IPS-NIHi7 (cell line): Measurements from ENCODE around the gene MTSS2.
"Not testable (repeated sequence)": the region's sequence is repeated elsewhere in the genome, so short reads cannot be mapped to it uniquely, and the experiment has no call there.

Experiments
- DNase-seq: peaks from one replicate; pipeline ENCODE4 v3.0.0; 2012; ENCODE audit warnings: mixed read lengths; ENCODE audit errors: extremely low spot score

The MTSS2 gene

DNA sequence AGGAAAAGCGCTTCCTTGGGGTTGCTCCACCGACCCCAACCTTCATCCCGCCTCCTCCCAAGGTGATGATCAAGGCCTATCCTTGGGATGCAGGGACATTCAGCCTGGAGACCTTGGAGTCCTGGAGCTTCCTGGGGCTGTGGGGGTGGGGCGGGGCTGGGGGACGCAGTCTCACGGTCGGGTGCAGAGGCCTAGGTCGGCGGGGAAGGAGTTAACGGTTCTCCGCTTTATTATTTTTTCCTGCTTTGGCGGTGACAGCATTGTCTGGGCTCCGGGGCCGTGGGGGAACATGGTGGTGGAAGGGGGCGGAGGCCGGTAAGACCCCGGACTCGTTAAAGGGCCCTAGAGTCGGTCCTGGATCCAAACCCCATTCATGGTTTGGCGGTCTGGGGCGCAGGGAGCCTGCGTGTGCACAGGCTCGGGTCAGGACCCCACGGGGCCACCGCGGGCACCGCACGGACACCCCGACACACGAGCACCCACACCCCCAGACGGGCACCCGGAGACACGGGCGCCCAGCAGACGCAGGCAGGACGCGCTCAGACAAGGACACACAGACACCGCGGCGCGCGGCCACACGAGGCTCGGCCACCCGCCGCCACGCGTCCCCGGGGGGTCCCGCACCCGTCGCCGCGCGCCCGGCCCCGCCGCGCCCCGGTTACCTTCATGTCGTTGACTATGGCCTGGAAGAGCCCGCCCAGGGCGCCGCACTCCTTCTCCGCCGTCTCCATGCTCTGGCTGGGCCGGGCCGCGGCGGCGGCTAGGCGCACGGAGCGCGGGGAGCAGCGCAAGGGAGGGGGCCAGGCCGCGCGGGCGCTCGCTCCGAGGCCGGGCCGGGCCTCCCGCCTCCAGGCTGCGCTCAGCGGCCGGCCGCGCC is 554 bp downstream of the MTSS2 start:
- DNase-seq: no peak

DNA sequence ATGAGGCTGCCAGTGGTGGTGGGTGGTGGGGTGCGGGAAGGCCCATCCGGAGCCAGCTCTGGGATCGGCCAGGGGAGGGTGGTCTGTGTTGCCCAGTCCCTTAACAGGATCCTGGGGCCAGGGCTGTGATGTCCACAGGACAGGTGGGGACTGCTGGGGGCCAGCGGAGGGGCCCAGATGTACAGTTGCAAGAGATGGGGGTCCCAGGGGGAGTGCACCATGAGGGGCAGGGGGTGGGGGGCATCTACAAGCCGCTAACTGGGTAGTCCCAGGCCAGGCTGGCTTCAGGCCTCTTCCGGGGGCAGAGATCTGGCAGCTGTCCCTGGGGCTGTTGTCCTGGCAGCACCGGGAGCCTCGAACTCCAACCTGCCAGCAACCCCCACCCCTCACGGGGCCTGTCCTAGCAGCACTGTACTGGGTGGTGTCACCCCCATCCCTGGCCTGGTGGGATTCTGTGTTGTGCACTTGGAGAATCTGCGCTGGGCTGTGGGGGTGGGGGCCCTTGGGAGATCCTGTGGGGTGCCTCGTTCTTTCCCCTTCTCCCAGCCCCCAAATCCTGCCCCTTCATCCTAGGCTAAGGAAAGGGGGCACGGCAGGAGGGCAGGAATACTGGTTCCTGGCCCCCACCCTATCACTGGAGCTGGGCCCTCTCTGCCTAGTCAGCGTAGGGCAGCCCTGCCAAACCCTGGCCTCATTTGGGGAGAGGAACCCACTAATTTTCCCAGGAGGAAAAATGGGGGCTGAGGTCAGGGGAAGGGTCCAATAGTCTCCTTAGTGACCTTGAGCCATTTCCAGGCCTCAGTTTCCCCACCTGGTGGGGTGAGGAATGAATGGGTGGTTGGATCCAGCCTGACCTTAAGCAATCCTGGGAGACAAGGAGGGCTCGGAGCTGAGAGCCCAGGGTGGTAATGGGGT is 1.4 kb downstream of the MTSS2 start:
- DNase-seq: no peak

DNA sequence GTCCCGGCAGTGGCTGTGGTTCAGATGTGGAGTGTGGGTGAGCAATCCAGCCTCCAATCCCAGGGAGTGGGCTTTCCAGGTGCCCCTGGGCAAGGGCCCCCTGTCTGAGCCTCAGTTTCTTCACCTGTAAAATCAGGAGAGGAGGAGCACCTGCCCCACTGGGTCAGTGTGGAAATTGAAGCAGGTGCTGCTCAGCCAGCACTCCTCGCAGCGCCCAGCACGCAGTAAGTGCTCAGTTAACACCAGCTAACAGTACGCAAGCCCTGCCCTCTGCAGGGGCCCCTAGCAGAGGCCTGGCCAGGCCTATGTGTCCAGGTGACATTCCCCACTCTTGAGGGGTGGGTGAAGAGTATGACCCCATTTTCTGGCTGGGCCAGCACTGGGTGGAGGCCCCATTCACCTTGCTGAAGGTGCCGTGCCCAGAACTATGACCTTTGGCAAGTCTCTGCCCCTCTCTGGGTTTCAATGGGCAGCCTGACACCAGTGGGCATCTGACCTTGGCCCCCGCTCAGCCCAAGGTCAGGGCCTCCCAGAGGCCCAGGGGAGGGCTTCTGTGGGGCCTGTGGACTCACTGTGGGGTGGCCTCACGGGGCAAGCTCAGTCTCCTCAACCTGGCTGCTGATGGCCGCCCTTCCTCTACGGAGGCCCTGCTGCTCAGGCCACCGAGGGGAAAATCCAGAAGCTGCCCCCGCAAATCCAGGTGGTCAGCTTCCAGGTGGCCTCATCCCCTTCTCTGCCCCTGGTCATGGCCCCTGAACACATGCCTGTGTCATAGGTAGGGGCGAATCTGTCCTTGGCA is 2.5 kb downstream of the MTSS2 start:
- DNase-seq: no peak

DNA sequence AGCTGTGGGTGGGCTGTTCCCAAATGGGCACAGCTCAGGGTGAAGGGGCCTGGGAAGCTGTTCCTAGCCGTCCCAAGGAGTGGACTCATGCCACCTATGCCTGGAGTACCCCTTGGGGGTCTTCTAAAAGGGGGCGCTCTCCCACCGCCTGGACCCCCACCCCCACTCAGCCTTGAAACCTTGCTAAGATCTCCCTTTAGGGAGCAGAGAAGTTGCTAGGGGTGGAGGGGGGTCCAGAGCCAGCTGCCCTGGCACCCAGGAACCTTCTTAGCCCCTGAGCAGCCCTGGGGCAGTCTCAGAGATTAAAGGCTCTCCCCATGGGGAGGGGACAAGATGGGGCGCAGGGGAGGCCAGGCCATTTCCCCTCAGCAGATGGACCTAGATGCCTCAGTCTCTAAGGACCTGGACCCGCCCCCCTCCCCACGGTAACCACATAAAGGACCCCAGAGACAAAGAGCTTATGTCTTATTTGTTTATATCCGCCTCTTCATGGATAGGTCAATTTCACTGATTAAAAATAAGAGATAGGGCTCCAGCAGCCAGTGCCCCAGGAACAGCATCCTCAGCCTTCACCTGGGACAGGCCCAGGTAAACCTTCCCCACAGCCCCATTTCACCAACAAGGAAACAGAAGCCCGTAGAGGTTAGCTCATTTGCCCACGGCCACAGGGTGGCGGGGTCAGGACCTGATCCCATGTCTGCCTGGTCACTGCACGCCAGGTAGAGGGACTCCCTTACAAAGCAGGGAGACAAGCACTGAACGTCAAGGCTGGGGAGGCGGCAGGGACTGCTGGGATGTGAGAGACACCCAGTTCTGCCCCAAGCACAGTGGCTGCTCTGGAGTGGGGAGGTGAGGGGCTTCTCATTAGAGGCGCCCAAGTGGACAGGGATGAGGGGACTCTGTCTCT is 3.4 kb downstream of the MTSS2 start:
- no peak for DNase-seq

DNA sequence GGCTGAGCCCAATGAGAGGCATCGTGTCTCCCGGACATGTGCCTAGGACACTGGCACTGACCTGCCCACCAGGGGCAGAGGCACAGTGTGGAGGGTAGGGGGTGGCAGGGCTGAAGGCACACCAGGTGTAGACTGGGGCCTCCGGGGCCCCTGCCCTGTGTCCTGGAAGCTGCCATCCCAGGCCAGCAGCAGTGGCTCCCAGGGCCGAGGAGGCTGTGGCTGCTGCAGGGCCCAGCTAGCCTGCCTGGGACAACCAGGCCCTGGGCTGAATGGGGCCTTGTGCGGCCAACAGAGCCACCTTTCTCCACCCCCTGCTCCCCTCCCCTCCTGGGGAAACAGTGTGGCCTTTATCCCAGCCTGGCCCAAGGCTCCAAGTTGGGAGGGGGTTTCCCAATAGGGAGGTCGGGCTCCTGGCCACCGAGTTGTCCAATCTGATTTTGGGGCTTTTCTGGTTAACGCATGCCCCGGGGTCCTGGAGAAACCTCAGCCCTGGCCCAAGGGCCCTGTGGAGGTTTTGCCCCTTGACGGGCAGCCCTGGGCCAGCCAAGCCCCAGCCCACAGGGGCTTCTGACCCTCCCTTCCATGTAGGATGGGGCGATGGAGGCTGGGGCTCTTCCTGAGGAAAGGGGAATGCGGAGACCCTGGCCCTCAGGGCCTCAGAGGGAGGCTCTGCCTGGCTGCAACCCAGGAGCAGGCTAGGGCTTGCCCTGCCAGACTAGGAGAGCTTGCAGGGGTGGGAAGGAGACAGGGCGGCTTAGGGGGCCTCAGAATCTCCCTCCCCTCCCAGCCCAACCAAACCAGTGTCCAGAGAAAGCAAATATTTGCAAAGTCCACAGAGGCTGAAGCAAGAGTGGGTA is 4.2 kb downstream of the MTSS2 start:
- no peak for DNase-seq

DNA sequence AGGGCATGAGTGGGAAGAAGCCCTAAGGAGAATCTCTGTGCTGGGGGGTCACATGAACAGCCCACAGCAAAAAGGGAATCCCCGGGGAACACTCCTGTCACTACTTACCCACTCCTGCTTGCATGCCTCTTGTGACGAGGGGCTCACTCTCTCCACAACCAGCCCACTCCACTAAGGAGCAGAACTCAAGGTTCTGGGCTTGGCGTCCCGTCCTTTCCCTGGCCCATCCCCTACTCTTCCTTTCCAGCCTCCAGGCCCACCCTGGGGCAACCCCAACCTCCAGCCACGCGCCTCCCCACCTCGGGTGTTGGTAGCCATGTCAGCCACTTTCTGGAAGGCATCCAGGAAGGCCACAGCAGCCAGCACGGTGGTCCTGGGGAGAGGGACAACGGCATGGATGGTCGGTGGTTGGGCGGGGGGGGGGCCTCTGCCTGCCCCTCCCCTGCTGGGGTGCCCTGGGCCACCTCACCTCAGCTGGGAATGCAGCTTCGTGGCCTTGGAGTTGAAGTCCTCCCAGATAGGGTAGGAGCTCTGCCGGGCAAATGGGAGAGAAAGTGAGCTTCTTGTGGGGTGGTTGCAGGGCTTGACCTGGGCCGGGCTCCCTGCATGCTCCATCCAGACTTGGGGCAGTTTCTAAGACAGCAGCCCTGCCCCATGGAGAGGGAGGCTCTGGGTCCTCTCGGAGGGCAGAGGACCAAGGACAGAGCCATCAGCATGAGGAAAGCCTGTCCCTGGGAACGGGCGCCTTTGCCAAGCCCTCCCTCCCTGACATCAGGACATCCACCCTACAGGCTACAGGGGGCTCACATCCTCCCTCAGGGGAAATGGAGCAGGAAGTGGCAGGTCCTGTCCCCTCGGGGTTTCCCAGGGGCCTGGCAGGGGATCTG is 5.1 kb downstream of the MTSS2 start:
- DNase-seq: no peak

DNA sequence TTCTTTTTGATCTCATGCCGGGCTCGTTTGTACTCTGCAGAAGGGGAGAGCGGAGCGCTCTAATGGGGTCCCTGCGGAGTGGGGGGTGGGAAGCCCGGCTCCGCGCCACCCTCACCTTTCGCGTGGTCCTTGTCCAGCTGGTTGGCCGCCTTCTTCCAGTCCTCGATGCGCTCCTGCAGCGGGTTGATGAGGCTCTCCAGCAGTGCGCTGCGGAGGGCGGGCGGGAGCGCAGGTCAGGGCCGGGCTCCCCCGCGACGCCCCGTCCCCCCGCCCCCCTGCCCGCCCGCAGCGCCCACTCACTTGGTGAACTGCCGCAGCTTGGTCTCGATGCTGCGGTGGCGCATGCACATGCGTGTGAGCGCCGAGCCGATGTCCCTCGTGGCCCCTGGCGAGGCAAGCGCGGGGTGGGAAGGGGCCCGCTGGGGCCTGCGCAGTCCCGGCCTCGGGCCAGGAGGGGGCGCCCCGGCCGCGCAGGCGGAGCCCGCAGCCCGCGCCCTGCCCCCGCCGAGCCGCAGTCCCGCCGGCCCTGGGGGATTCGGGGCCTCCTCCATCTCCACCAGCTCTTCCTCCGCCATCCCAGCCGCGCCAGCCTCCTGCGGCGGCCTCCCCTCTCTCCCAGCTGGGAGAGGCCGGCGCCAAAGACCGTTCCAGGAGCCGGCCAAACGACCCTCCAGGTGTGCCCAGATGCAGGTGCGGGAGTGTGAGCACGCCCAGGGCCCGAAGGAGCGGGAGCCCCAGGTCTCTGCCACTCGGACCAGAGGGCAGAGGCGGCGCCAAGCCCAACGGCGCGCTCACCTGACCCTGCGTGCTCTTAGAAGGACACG is 6.0 kb downstream of the MTSS2 start:
- DNase-seq: peak; percentile 95

DNA sequence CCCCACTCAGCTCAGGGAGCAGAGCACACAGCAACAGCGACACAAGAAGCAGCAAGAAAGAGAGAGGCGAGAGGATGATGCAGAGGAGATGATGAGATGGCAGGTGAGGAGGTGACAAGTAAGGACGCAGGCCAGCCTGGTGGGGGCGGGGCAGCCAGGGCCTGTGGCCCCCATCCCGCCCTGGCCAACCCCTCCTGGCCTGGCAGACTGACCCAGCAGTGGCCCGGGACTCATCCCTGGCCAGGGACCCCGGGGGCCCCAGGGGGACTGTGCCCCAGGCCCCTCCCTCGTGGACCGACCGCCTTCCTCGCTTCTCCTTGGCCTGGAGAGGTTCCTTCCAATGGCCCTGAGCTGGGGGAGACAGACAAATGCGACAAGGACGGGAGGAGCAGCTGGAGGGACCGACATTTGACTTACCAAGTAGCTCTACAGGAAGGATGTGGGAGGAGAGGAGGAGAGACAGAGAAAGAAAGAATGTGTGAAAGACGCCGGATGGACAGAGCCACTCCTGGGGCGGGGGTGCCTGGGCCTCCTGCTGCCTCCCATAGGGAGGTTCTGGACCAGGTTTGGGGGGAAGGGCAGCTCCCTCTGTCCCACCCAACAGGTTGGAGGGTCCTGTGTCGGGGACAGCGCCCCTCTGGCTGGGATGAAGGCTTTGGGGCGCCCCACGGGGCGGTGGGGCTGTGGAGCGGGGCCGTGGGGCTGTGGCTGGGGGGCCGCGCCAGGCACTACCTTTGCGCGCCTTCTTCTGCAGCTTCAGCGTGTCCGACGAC is 6.8 kb downstream of the MTSS2 start:
- no peak for DNase-seq

DNA sequence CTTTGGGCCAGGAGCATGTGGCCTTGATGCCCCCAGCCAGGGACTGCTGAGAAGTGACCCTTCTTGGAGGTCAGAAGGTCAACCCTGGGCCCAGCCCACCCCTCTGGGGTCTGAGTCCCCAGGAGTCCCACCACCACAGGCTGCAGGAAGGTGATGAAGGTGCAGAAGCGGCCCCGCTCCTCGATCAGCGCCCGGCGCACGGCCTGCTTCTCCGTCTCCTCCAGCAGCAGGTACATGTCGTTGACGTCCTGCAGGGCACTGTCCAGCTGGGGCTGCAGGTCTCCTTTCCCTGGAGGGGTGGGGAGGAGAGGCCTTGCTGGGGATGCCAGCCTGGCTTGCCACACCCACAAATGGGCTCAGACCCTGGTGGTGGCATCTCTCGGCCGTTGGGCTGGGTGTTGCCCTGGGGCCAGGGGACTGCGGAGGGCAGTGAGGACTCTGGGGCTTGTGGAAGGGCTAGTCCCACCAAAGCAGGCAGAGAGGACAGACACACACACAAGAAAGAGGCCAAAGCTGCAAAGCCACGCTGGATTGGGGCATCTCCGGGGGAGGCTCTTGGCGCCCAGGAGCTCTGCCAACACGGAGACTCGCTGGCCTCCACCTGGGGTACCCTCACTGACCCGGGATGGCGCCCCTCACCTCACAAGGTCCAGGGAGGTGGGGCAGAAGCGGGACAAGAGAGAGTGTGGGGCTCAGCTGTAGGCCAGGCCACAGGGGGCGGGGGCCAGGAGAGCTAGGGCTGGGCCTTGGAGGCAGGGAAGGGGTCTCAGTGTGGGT is 7.5 kb downstream of the MTSS2 start:
- no peak for DNase-seq

DNA sequence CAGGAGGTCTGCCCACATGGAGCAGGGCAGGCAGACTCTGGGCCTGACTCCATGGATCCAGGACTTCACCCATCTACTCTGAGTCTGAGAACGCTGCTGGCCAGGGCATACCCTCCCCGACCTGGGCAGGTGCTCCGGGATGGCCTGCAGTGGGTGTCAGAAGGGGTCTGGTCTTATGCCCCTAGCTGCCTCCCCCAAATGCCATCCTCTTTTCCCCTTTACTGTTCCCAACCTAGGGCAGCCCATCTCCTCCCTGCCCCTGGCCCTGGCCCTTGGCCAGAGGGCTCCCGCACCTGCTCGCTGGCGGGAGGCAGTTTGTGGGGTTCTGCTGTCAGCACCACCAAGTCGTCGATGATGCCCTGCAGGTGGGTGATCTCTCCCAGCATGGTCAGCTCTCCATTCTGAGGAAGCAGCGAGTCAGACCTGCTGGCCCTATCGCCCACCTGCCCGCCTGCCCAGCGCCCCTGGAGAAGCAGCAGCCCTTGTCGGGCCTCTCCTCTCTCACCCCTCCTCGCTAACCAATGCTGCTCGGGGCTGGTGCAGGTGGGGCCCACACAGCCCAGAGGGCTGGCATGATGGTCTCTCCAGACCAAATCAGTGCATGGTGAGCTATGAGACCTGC is 8.2 kb downstream of the MTSS2 start:
- no peak for DNase-seq

DNA sequence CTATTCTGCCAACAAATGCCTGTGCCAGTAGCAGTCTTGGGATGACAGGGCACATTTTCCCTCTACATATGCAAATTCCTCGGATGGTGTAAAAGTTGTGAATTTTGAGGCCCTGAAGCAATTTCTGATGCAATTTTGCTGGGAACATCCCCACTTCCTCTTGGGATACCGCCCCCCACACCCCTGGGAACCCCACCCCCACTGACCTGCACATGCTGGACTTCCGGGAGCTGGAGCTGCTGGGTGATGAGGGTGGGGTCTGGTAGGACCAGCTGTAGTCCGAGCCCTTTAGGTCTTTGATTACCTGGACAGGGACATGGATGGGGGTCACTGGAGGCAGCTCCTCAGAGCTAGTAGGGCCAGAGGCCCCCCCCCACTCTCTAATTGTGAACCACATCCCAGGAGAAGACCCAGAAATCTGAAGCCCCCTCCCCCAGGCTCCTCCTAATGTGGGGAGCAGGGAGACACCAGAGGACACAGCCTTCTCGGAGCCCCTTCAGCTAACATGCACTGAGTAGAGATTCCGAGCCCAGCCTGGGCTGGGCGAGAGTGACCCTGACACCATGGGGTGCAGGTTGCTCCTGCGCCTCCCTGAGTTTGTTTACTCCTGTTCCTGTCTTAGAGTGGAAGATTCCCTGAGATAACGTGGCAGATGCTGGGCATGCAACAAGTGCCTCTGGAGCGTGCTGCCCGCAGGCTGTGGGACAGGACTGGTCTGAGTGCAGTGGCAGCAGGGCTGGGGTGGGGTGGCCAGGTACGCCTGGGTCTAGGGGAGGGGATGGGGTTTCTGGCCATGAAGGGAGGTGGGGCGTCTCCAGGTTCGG is 9.0 kb downstream of the MTSS2 start:
- DNase-seq: no peak

DNA sequence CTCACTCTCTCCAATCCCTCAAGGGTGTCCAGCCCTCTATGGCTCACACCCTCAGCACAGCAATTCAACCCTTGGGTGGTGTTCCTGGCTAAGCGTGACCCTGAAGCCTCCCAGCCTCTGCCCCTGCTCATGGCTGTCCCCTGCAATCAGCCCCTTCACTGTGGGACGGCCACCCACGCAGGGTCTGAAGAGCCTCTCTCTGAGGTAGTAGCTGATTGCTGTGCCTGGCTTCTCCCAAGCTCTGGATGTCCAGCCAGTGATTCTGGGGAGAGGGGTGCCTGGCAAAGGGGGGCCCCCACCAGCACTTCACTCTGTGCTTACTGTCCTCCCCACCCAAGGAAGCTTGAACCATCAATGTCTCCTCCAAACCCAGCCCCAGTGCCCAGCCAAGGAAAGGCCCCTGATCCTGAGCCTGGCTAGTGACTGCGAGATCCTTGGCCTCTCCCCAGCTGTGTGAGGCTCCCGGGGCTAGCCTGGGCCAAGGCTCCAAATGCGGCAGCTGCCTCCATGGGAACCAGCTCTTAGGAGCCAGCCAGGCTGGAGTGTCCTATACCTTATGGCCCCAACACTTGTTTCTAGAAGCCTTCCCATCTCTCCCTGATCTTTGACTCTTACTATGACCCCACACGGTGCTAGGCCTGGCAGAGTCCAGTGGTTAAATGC is 9.9 kb downstream of the MTSS2 start:
- DNase-seq: no peak

DNA sequence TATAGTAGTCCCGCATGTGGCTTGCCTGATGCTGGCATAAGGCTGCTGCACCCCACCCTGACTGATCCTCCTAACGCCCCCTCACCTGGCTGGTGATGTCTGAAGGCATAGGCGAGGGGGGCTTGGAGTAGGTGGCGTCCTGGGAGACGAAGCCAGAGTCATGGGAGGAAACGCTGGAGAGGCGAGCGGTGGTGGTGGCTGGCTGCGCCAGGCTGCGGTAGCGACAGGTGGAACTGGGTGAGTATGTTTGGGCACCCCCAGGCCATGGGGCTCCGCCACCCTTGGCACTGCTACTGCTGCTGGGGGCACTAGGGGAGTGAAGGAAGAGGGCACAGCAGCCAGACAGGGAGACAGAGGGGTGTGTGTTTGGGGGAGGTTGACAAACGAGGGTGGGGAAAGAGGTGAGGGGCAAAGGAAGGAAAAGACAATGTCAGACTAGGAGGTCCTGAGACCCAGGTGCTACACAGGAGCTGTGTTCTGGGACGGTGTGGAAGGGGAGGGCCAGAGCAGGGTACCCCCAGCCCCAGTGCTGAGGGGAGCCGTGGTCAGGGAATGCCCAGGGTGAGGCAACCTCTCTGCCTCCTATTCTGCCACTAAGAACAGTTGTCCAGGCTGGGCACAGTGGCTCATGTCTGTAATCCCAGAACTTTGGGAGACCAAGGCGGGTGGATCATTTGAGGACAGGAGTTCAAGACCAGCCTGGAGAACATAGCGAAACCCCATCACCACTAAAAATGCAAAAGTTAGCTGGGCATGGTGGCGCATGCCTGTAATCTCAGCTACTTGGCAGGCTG is 11.4 kb downstream of the MTSS2 start:
- DNase-seq: no peak

DNA sequence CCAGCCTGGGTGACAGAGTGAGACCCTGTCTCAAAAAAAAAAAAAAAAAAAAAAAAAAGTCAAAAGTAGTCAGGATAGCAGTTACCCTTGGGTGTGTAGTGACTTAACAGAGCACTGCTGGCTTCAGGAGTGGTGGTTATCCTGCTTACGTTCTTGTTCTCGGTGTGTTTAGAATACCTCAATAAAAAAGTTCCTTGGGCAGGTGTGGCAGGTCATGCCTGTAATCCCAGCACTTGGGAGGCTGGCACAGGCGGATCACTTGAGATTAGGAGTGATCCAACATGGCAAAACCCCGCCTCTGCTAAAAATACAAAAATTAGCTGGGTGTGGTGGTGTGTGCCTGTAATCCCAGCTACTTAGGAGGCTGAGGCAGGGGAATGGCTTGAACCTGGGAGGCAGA is 14.9 kb downstream of the MTSS2 start:
- not testable (repeated sequence) for DNase-seq
